Stimulated activated CD4-positive, alpha-beta T cell treated with anti-CD3 and anti-CD28 coated beads, Interleukin-4, amount 100 ng/mL, for 24 hours (primary cell): ENCODE data around the gene ABCA8.
"Not testable (repeated sequence)": the region's sequence is repeated elsewhere in the genome, so short reads cannot be mapped to it uniquely, and the experiment has no call there.

ENCODE experiments used
- DNase-seq: peaks from one replicate; pipeline ENCODE4 v3.0.0-alpha.2; 2020

The ABCA8 gene

GRCh38 chr17:68955181-68955841 lies at the start of gene ABCA8:
ABCA8 (minus strand) TSS chr17:68955392; CDS start chr17:68942034, 13,358 bp downstream.
- no peak for DNase-seq

GRCh38 chr17:69004759-69005158 lies 49.6 kb upstream of the ABCA8 start:
- DNase-seq, result not testable (repeated sequence)

- DNase-seq, result not testable (repeated sequence)
Observed at GRCh38 chr17:68999743-69000142, 44.6 kb upstream of the ABCA8 start.

GRCh38 chr17:68993112-68993511 lies 37.9 kb upstream of the ABCA8 start:
- DNase-seq, result no peak

GRCh38 chr17:68987966-68988365 lies 32.8 kb upstream of the ABCA8 start:
- no peak for DNase-seq

- DNase-seq, result no peak
Observed at GRCh38 chr17:68981288-68981687, 26.1 kb upstream of the ABCA8 start.

- no peak for DNase-seq
Observed at GRCh38 chr17:68973098-68973846, 18.1 kb upstream of the ABCA8 start.

- DNase-seq, result no peak
Observed at GRCh38 chr17:68972119-68972704, 17.0 kb upstream of the ABCA8 start.

GRCh38 chr17:68969101-68969500 lies 13.9 kb upstream of the ABCA8 start:
- no peak for DNase-seq

GRCh38 chr17:68963958-68964357 lies 8.8 kb upstream of the ABCA8 start:
- DNase-seq, result no peak

GRCh38 chr17:68961214-68961882 lies 6.2 kb upstream of the ABCA8 start:
- DNase-seq, result no peak

- DNase-seq, result not testable (repeated sequence)
Observed at GRCh38 chr17:68959117-68959516, 3.9 kb upstream of the ABCA8 start.

GRCh38 chr17:68957944-68958343 lies 2.8 kb upstream of the ABCA8 start:
- no peak for DNase-seq

- no peak for DNase-seq
Observed at GRCh38 chr17:68954146-68954896, 871 bp downstream of the ABCA8 start.

GRCh38 chr17:68953340-68953997 lies 1.7 kb downstream of the ABCA8 start:
- no peak for DNase-seq

GRCh38 chr17:68950725-68951124 lies 4.5 kb downstream of the ABCA8 start:
- DNase-seq, result no peak

GRCh38 chr17:68947868-68948267 lies 7.3 kb downstream of the ABCA8 start:
- DNase-seq, result not testable (repeated sequence)

- DNase-seq, result no peak
Observed at GRCh38 chr17:68944435-68945035, 10.7 kb downstream of the ABCA8 start.

- DNase-seq, result not testable (repeated sequence)
Observed at GRCh38 chr17:68943812-68944182, 11.4 kb downstream of the ABCA8 start.

- no peak for DNase-seq
Observed at GRCh38 chr17:68943123-68943811, 11.9 kb downstream of the ABCA8 start.

- no peak for DNase-seq
Observed at GRCh38 chr17:68942389-68942788, 12.8 kb downstream of the ABCA8 start.
